ENCODE results near the gene ENG.

GRCh38 chr9:127789179-127789578 lies 65.3 kb downstream of the ENG start:
- TF ChIP-seq CTCF (conservative IDR thresholded peaks at IDR 0.05 in 1 of 2, IDR thresholded peaks at IDR 0.05 in 1 of 2; ENCODE audit: extremely low read depth in 1 of 2, insufficient read depth in 1 of 2, low read depth in 1 of 2, low read length in 2 of 2) (no peak), EZH2 (IDR thresholded peaks at IDR 0.05; ENCODE audit: borderline replicate concordance, low read length) (no peak)
